GM19240 (cell line): ENCODE results near the gene KCNMA1.

Source experiments
- DNase-seq: peaks from one replicate; pipeline ENCODE4 v3.0.0; 2011; ENCODE audit warnings: low spot score; ENCODE audit not compliant: insufficient read length

Gene KCNMA1

DNA sequence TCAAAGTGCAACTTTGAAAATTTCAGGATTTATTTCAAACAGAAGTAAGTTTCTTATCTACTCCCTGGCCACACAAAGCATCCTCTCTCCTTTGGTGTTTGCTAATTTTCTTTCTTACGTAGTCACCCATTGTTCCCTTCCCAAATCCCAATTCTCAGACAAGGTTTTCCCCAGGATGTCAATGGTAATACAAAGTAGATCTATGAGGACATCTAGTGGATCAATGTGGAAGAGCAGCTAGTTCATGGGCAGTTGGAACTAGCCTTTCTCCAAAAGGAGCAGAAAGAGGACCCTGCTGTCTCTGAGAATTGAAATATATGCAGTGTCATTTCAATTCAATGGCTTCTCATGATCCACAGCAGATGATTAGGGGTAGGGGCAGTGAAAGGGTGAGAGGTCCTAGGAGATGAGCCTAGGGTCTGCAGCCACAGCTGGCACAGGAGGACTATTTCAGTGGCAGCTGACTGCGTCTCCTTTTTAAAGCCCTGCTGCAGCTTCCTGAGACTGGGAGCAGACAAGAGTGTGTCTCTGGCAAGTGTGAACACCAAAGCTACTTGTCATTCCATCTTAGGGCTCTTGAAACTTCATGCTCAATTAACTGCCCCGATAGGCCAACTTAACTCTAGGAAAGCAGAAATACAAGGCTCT is 632.6 kb downstream of the KCNMA1 start:
- DNase-seq: no peak

GRCh38 chr10:77002872-77003271 is 634.7 kb downstream of the KCNMA1 start:
- DNase-seq: no peak

DNA sequence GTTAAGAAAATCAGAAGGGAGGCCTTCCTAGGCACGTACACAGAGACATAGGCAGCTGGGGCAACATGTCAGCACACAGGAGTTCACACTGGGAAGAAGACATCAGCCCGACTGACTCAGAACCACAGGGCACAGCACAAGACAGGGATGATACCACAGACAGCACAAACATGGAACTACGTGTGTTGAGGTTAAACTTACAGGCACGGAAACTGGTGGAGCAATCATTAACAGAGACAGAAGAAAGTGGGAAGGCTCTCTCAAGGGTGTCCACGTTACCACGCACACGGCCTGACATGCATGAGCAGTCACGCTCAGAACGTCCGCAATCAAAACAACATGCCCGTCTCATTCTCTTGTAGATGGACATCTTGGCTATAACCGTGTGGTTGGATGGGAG is 636.4 kb downstream of the KCNMA1 start:
- DNase-seq: no peak

GRCh38 chr10:76998451-76998850 is 639.2 kb downstream of the KCNMA1 start:
- DNase-seq: no peak

DNA sequence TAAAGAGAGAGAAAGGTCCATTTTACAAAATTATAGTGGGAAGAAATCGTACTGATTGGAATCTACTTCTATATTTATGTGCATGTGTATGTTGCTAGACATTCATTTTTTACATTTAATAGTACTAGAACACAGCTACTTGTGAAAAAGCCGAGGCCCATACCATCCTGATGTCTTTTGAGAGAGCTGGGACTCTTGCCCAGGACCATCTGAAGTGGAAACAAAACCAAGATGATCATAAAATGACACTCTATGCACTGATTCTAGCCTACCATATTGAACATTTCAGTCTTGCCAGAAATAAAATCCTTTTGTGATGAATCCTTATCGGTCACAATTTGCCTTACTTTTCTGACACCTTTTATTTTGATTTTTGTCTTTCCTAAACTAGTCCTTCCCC is 640.0 kb downstream of the KCNMA1 start:
- DNase-seq: no peak

- no peak for DNase-seq
Observed at GRCh38 chr10:76995023-76995422, 642.6 kb downstream of the KCNMA1 start.

DNA sequence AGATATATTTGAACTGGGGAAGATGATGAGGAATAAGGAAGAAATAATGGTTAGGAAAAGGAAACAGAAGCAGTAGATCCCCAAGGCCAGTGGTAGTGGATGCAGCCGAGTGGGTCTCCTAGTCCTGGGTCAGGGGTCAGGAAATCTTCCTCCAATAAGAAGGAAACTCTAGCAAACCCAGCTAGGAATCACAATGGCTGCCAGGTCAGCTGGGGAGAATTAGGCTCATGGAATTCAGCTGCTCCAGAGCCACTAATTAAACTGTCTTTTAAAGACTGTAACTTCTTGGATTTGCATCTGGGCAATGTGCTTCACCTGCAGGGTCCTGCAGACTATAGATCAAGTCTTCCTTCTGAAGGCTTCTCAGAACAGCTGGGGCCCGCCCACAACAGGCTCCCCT is 644.4 kb downstream of the KCNMA1 start:
- no peak for DNase-seq

DNA sequence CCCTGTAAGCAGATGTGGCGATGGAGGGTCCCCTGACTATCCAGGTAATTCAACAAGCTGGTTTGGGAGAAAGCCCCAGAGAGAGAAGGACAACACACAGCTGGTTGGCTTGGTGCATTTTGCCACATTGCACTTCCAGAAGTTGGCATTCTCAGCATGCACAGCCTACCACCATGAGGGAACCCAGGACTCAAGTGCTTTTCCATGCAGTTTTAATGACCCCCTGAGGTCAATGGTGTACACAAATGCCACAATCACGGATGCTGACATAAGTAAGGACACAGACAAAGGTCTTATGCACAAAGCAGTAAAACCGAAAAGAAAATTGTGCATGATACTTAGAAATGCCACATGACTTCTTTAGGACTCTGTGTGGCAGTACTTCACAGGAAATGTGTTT is 645.1 kb downstream of the KCNMA1 start:
- DNase-seq: no peak

DNA sequence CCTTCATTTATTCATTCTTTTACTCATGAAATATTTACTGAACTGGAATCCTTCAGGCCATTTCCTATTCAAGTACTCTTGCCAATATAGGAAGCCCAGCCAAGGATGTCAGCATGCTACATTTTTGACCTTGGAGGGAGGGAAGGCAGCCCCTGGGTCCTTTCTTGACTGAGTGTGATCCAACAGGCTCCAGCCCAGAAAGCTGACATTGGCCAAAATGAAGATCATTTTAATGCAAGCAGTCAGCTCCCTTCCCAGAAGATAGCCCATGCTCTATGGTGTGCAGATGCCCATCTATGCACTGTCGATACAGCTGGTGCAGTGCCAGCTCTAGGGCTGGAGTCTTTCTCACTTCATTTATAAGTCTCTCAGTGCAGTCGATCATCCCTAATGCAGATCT is 646.0 kb downstream of the KCNMA1 start:
- no peak for DNase-seq

DNA sequence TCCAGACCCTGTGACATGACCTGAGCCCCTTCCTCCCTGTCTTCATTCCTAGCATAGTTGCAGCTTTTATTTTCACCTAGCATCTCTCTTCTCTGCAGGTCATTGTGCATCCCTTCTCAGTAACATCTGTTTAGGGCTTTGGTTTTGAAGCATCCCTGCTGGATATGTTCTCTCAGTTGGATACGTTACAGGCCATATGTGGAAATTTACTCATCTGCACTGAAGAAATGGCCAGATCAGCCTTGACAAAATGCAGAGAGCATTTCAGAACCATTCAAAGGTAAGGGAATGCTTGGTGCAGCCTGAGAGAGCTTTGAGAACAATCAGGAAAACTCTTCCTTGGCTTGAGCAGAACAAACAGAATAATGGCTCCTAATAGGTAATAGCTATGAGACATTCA is 647.0 kb downstream of the KCNMA1 start:
- DNase-seq: no peak

- peak; percentile 42 for DNase-seq
Observed at GRCh38 chr10:76984559-76985443, 652.8 kb downstream of the KCNMA1 start.

DNA sequence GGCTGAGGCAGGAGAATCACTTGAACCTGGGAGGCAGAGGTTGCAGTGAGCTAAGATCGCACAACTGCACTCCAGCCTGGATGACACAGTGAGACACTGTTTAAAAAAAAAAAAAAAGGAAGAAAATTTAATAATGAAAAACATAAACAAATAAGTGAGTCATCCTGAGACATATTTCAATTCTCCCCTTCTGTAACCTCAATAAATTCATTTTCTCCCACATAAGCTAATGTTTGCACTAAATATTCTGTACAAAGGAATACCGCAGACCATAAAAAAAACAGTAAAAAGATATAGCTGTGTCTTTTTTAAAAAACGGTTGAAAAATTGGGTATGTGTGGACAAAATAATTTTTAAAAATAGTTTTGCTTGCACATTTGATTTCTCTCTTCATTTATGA is 654.0 kb downstream of the KCNMA1 start:
- no peak for DNase-seq

- no peak for DNase-seq
Observed at GRCh38 chr10:76982671-76983070, 654.9 kb downstream of the KCNMA1 start.

- no peak for DNase-seq
Observed at GRCh38 chr10:76981251-76981650, 656.4 kb downstream of the KCNMA1 start.

- DNase-seq: no peak
Observed at GRCh38 chr10:76977901-76978300, 659.7 kb downstream of the KCNMA1 start.

DNA sequence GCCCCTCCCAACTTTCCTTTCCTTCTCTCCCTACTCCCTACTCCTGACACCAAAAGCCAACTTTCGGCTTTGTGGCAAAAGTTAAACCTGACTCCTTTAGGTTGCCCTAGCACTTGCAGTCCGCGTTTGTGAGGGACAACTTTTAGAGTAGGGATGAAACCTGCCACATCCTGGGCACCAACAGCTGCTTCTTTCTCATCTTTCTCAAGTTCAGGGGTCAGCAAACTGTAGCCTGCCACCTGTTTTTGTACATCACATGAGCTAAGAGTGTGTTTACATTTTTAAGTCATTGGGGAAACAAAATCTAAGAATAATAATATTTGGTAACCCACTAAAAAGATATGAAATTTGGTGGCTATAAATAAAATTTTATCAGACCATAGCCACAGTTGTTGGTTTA is 660.6 kb downstream of the KCNMA1 start:
- no peak for DNase-seq

DNA sequence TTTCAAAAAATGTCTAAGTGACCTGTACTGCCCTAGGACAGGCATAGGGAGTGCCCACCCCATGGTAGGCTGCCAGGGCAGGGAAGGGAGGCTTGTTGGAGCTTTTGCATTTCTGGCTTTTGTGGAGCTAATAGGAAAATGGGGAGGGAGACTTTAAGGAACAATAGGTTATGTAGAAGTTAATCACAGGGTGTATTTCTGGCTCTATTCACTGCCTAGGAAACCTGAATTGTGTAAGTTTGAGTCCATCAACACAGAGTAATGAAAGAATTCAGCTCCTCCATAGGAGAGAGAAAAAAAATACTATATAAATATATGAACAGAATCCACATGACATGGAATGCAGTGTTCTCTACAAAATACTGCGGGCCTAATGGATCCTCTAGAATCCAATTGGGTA is 661.5 kb downstream of the KCNMA1 start:
- no peak for DNase-seq

- DNase-seq: no peak
Observed at GRCh38 chr10:76975126-76975525, 662.5 kb downstream of the KCNMA1 start.

DNA sequence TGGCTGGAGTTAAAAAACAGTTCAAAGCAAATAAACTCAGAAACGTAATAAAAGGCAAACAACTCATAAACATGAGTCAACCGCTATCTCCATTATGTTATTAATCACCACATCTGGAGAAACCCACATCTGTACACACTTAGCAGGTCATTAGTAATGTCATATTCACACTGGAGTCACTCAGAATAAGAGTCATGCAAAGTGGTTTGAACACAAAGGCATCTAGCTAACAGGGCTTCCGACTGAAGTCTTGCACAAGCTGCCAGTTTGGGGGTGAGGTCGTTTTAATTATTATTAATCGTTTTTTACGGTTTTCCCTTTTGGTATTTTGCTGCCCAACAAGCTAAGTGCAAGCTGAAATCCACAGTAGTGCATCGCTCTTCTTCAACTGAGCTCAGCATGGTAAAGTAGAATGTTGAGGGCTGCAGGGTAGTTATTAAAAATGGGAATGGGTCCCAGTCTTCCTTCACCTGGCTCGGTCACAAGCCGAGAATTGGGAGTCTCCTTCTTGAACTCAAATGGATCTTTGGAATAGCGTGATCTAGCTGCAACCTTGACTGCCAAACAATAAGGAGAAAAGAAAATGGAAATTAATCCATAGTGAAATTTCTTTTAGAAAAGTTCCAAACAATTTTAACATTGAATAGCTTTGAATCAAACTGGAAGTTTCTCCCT is 663.5 kb downstream of the KCNMA1 start:
- no peak for DNase-seq

- DNase-seq: no peak
Observed at GRCh38 chr10:76973091-76974016, 664.3 kb downstream of the KCNMA1 start.

DNA sequence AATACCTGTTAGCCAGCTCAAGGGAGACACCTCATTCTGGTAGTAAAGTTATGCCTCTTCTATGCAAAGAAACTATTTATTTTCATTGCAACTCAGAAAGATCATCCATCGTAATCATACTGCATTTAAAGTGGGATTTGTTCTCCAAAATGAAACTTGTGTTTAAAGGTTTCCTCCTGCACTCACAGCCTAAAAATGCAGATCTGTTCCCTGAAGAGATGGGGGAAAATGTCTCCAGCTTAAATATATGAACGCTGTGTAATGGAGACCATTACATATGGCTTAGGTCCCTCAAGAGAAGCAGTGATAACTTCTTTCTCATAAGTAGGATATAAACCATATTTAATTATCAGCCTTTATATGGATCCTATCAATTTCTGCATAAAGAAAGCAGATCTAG is 665.1 kb downstream of the KCNMA1 start:
- DNase-seq: no peak
